Liver (tissue), 9 donors: ENCODE data around the gene ARHGAP33. TPM values are rescaled to one million over a fixed set of nuclear protein-coding genes. Genes with fewer than 3 reads are reported as not detected.

Experiments
- DNase-seq: peaks from one replicate; pipeline ENCODE4 v3.0.0-alpha.2; 2017; ENCODE audit warnings: low spot score
- H3K27ac ChIP-seq, 2 donors: one replicate each; pipeline ENCODE4 v1.7.0; 2013; ENCODE audit warnings: inconsistent platforms in 2 of 2, low read length in 2 of 2, control low read depth in 1 of 2, low read depth in 1 of 2, mild to moderate bottlenecking in 1 of 2
- H3K27me3 ChIP-seq, 4 donors: one replicate each; pipeline versions ENCODE4 v1.6.1 to v1.7.0; 2013; ENCODE audit warnings: low read length in 3 of 4, inconsistent platforms in 1 of 4, mild to moderate bottlenecking in 1 of 4, moderate library complexity in 1 of 4; ENCODE audit not compliant: control insufficient read depth in 4 of 4, insufficient read depth in 4 of 4
- H3K36me3 ChIP-seq, 4 donors: one replicate each; pipeline versions ENCODE4 v1.6.1 to v1.7.0; 2013; ENCODE audit warnings: low read length in 3 of 4, mild to moderate bottlenecking in 3 of 4, low read depth in 1 of 4, moderate library complexity in 1 of 4; ENCODE audit not compliant: control insufficient read depth in 4 of 4, insufficient read depth in 3 of 4
- H3K4me1 ChIP-seq, 4 donors: one replicate each; pipeline versions ENCODE4 v1.6.1 to v1.7.0; 2013; ENCODE audit warnings: low read length in 3 of 4, mild to moderate bottlenecking in 3 of 4, moderate library complexity in 1 of 4; ENCODE audit not compliant: control insufficient read depth in 4 of 4, insufficient read depth in 4 of 4
- H3K4me3 ChIP-seq, 3 donors: one replicate each; pipeline versions ENCODE4 v1.6.1 to v1.7.0; 2013; ENCODE audit warnings: low read length in 3 of 3, control low read depth in 1 of 3, low read depth in 1 of 3, mild to moderate bottlenecking in 1 of 3
- H3K9ac ChIP-seq, 2 donors: one replicate each; pipeline ENCODE4 v1.7.0; 2013; ENCODE audit warnings: low read length in 2 of 2, mild to moderate bottlenecking in 2 of 2, moderate library complexity in 2 of 2, control low read depth in 1 of 2, low read depth in 1 of 2
- H3K9me3 ChIP-seq, 4 donors: one replicate each; pipeline versions ENCODE4 v1.6.1 to v1.7.0; 2013; ENCODE audit warnings: low read length in 3 of 4; ENCODE audit not compliant: control insufficient read depth in 4 of 4
- ATF3 ChIP-seq: IDR thresholded peaks from 2 replicates; pipeline ENCODE4 v1.6.1; 2016; ENCODE audit warnings: antibody characterized with exemption
- CTCF ChIP-seq: fragments of 150-350 bp; IDR thresholded peaks from 2 replicates; pipeline ENCODE4 v1.5.1; 2017; ENCODE audit warnings: improper control_type of control experiment, low read depth, low read length; ENCODE audit not compliant: missing input control
- EGR1 ChIP-seq, 2 donors: IDR thresholded peaks; 2 replicates each; pipeline ENCODE4 v1.6.1; 2016 to 2018; ENCODE audit warnings: antibody characterized with exemption in 2 of 2, low read depth in 2 of 2
- FOXA1 ChIP-seq: IDR thresholded peaks from 2 replicates; pipeline ENCODE4 v1.6.1; 2016; ENCODE audit warnings: antibody characterized with exemption
- FOXA2 ChIP-seq: IDR thresholded peaks from 2 replicates; pipeline ENCODE4 v1.6.1; 2016; ENCODE audit warnings: antibody characterized with exemption
- GABPA ChIP-seq, 2 donors: IDR thresholded peaks in 1 of 2; conservative IDR thresholded peaks in 1 of 2; 2 replicates each; pipeline ENCODE4 v1.6.1; 2016; ENCODE audit warnings: antibody characterized with exemption in 2 of 2, mild to moderate bottlenecking in 1 of 2, moderate library complexity in 1 of 2
- HNF4A ChIP-seq, 2 donors: conservative IDR thresholded peaks; 2 replicates each; pipeline ENCODE4 v1.6.1; 2016; ENCODE audit warnings: antibody characterized with exemption in 2 of 2, mild to moderate bottlenecking in 2 of 2
- HNF4G ChIP-seq: IDR thresholded peaks from 2 replicates; pipeline ENCODE4 v1.6.1; 2016; ENCODE audit warnings: antibody characterized with exemption
- JUND ChIP-seq, 2 donors: IDR thresholded peaks; 2 replicates each; pipeline ENCODE4 v1.6.1; 2016; ENCODE audit warnings: antibody characterized with exemption in 2 of 2
- MAX ChIP-seq: IDR thresholded peaks from 2 replicates; pipeline ENCODE4 v1.6.1; 2016; ENCODE audit warnings: antibody characterized with exemption
- NR2F2 ChIP-seq: IDR thresholded peaks from 2 replicates; pipeline ENCODE4 v1.6.1; 2016; ENCODE audit warnings: antibody characterized with exemption
- RAD21 ChIP-seq, 2 donors: IDR thresholded peaks; 2 replicates each; pipeline ENCODE4 v1.6.1; 2016; ENCODE audit warnings: antibody characterized with exemption in 2 of 2, mild to moderate bottlenecking in 2 of 2
- REST ChIP-seq: IDR thresholded peaks from 2 replicates; pipeline ENCODE4 v1.6.1; 2016; ENCODE audit warnings: antibody characterized with exemption, mild to moderate bottlenecking
- RXRA ChIP-seq, 2 donors: IDR thresholded peaks; 2 replicates each; pipeline ENCODE4 v1.6.1; 2017 to 2018; ENCODE audit warnings: antibody characterized with exemption in 2 of 2, mild to moderate bottlenecking in 1 of 2
- SP1 ChIP-seq: IDR thresholded peaks from 2 replicates; pipeline ENCODE4 v1.6.1; 2018; ENCODE audit warnings: antibody characterized with exemption, mild to moderate bottlenecking
- YY1 ChIP-seq: IDR thresholded peaks from 2 replicates; pipeline ENCODE4 v1.6.1; 2016; ENCODE audit warnings: antibody characterized with exemption, mild to moderate bottlenecking
- ZBTB33 ChIP-seq: IDR thresholded peaks from 2 replicates; pipeline ENCODE4 v1.6.1; 2016; ENCODE audit warnings: antibody characterized with exemption
- WGBS: extraction: QIAGEN DNeasy Blood & Tissue Kit; methylation state at CpG from one replicate; pipeline ENCODE4 v1.1.7; 2013; 5-methylcytosine and 5-hydroxymethylcytosine counted together
- polyA plus RNA-seq, 2 donors: library from polyadenylated mRNA; stranded (reverse) in 1 of 2; unstranded in 1 of 2; fragments of 200-250 nt in 1 of 2; fragments of >200 nt in 1 of 2; fragmentation: Nextera tagmentation in 1 of 2; extraction: Ambion mirVana in 1 of 2; gene quantifications; one replicate each; pipeline versions ENCODE4 v1.2.1 to v1.2.3, GENCODE V29; 2013 to 2015
- total RNA-seq, 2 donors: library from RNA; depleted of rRNA; stranded (reverse); fragments of >200 nt; gene quantifications; one replicate each; pipeline ENCODE4 v1.2.3, GENCODE V29; 2014
- donor health status: healthy.
- donor health status: healthy.
- donor health status: healthy.
- donor health status: healthy.
- donor health status: healthy.

ARHGAP33 gene
- total and polyA plus RNA-seq, 4 donors: 0.85 to 10.1 (median 1.8) TPM

- no peak overlapping the region for H3K27ac ChIP-seq
- no peaks in the 10 kb centered on the region for H3K27me3 ChIP-seq
- H3K4me3 ChIP-seq: no peak overlapping the region
- no peak for DNase-seq
- 95% methylated on average over 9 of the region's 9 CpGs for whole genome bisulfite sequencing
- peaks cover 0 to 1% (median 0%) of the 10 kb centered on the region in 4 donors for H3K36me3 ChIP-seq
- no peaks in the 10 kb centered on the region for H3K9me3 ChIP-seq
- H3K4me1 ChIP-seq: no peaks in the 10 kb centered on the region
- H3K9ac ChIP-seq: no peak overlapping the region
- no peak for TF ChIP-seq ATF3
- TF ChIP-seq EGR1 (IDR thresholded peaks at IDR 0.05; ENCODE audit: low read depth in 2 of 2): no peak
- TF ChIP-seq HNF4G: no peak
- TF ChIP-seq ZBTB33: no peak
- TF ChIP-seq CTCF: no peak
- TF ChIP-seq MAX: no peak
- no peak for TF ChIP-seq YY1
- TF ChIP-seq FOXA1: no peak
- no peak for TF ChIP-seq HNF4A (conservative IDR thresholded peaks at IDR 0.05)
- TF ChIP-seq JUND (IDR thresholded peaks at IDR 0.05): no peak
- no peak for TF ChIP-seq RXRA (IDR thresholded peaks at IDR 0.05)
- no peak for TF ChIP-seq NR2F2
- no peak for TF ChIP-seq REST
- no peak for TF ChIP-seq SP1
- TF ChIP-seq RAD21 (IDR thresholded peaks at IDR 0.05): no peak
- TF ChIP-seq GABPA (IDR thresholded peaks at IDR 0.05 in 1 of 2, conservative IDR thresholded peaks at IDR 0.05 in 1 of 2): no peak
- no peak for TF ChIP-seq FOXA2
These were observed 6.3 kb downstream of the ARHGAP33 start for GRCh38 chr19:35781650-35782049.

- DNase-seq: no peak
- Histone ChIP-seq H3K9me3 (no peaks in the 10 kb centered on the region), H3K27me3 (no peaks in the 10 kb centered on the region), H3K36me3 (peaks cover 0 to 1% (median 0%) of the 10 kb centered on the region in 4 donors), H3K27ac (no peak overlapping the region), H3K4me3 (no peak overlapping the region), H3K9ac (no peak overlapping the region), H3K4me1 (no peaks in the 10 kb centered on the region)
- no peak for TF ChIP-seq RAD21 (IDR thresholded peaks at IDR 0.05)
- TF ChIP-seq RXRA (IDR thresholded peaks at IDR 0.05): no peak
- TF ChIP-seq SP1: no peak
- WGBS: 96% methylated on average over 12 of the region's 12 CpGs
These were observed 7.2 kb downstream of the ARHGAP33 start for GRCh38 chr19:35782589-35782988.
